Neural cell (in vitro differentiated cells): ENCODE results near the gene CFTR. TPM values are rescaled to one million over a fixed set of nuclear protein-coding genes. Genes with fewer than 3 reads are reported as not detected.

ENCODE experiments used
- H2AFZ ChIP-seq: fragments of 200-600, 300-800 bp; sonication (generic), shearing (Covaris generic); 2 replicates; pipeline ENCODE4 v1.6.0; 2014; ENCODE audit warnings: low read depth, mild to moderate bottlenecking, antibody characterized with exemption, low read length, moderate library complexity
- H3F3A ChIP-seq: fragments of 200-600 bp; shearing (Covaris generic); 2 replicates; pipeline ENCODE4 v1.6.1; 2016; ENCODE audit warnings: mild to moderate bottlenecking, moderate library complexity, mixed read lengths, antibody characterized with exemption, low read length; ENCODE audit not compliant: insufficient read depth, poor library complexity, severe bottlenecking
- H3K27ac ChIP-seq: fragments of 200-600, 300-800 bp; sonication (generic), shearing (Covaris generic); 2 replicates; pipeline ENCODE4 v1.5.1; 2014; ENCODE audit warnings: mild to moderate bottlenecking, low read length, moderate library complexity
- H3K27me3 ChIP-seq: fragments of 300-800, 200-600 bp; sonication (generic), shearing (Covaris generic); 2 replicates; pipeline ENCODE4 v1.6.0; 2014; ENCODE audit warnings: mild to moderate bottlenecking, low read depth, low read length, moderate library complexity; ENCODE audit not compliant: insufficient read depth
- H3K36me3 ChIP-seq: fragments of 300-800, 200-600 bp; sonication (generic), shearing (Covaris generic); 2 replicates; pipeline ENCODE4 v1.5.1; 2014; ENCODE audit warnings: mild to moderate bottlenecking, antibody characterized with exemption, low read length, moderate library complexity; ENCODE audit not compliant: insufficient read depth
- H3K4me2 ChIP-seq: fragments of 300-800, 200-600 bp; sonication (generic), shearing (Covaris generic); 2 replicates; pipeline ENCODE4 v1.6.0; 2014; ENCODE audit warnings: mild to moderate bottlenecking, low read length
- H3K4me3 ChIP-seq: fragments of 300-800, 200-600 bp; sonication (generic), shearing (Covaris generic); 2 replicates; pipeline ENCODE4 v1.5.1; 2014; ENCODE audit warnings: mild to moderate bottlenecking, low read length, moderate library complexity
- H3K79me2 ChIP-seq: fragments of 200-600 bp; shearing (Covaris generic); replicated peaks from 2 replicates; pipeline ENCODE4 v1.6.0; 2014; ENCODE audit warnings: mild to moderate bottlenecking, low read length, moderate library complexity; ENCODE audit not compliant: insufficient read depth
- H3K9ac ChIP-seq: fragments of 300-800, 200-600 bp; sonication (generic), shearing (Covaris generic); 2 replicates; pipeline ENCODE4 v1.6.1; 2016; ENCODE audit warnings: mild to moderate bottlenecking, low read length, mixed read lengths
- H3K9me2 ChIP-seq: fragments of 200-600 bp; shearing (Covaris generic); 2 replicates; pipeline ENCODE4 v1.6.1; 2016; ENCODE audit warnings: mild to moderate bottlenecking, low read length, mixed read lengths; ENCODE audit not compliant: insufficient read depth
- H3K9me3 ChIP-seq: fragments of 200-600, 300-800 bp; sonication (generic), shearing (Covaris generic); 2 replicates; pipeline ENCODE4 v1.6.1; 2016; ENCODE audit warnings: mild to moderate bottlenecking, mixed run types, low read length, moderate library complexity, mixed read lengths
- H4K20me1 ChIP-seq: fragments of 200-600 bp; shearing (Covaris generic); 2 replicates; pipeline ENCODE4 v1.6.1; 2016; ENCODE audit warnings: mild to moderate bottlenecking, mixed run types; ENCODE audit not compliant: insufficient read depth
- EP300 ChIP-seq: fragments of 450-650 bp; conservative IDR thresholded peaks from 2 replicates; pipeline ENCODE4 v1.6.1; 2014; ENCODE audit warnings: antibody characterized with exemption, mild to moderate bottlenecking, moderate library complexity; ENCODE audit not compliant: poor library complexity, severe bottlenecking
- EZH2 ChIP-seq: fragments of 200-600, 300-800 bp; shearing (Covaris generic), sonication (generic); IDR thresholded peaks from 2 replicates; pipeline ENCODE4 v1.6.1; 2014; ENCODE audit warnings: antibody characterized with exemption, low read length, borderline replicate concordance, mild to moderate bottlenecking; ENCODE audit not compliant: insufficient read depth, poor library complexity, severe bottlenecking
- MXI1 ChIP-seq: fragments of 450-650 bp; conservative IDR thresholded peaks from 2 replicates; pipeline ENCODE4 v1.6.1; 2014; ENCODE audit warnings: antibody characterized with exemption, mild to moderate bottlenecking; ENCODE audit not compliant: poor library complexity, severe bottlenecking
- POLR2AphosphoS5 ChIP-seq: IDR thresholded peaks from 2 replicates; pipeline ENCODE4 v1.6.1; 2012
- RAD21 ChIP-seq: fragments of 450-650 bp; conservative IDR thresholded peaks from 2 replicates; pipeline ENCODE4 v1.6.1; 2014; ENCODE audit warnings: antibody characterized with exemption, mild to moderate bottlenecking, moderate library complexity
- SMC3 ChIP-seq: fragments of 450-650 bp; conservative IDR thresholded peaks from 2 replicates; pipeline ENCODE4 v1.6.1; 2014; ENCODE audit warnings: antibody characterized with exemption, mild to moderate bottlenecking, moderate library complexity; ENCODE audit not compliant: poor library complexity
- TAF1 ChIP-seq: IDR thresholded peaks from 2 replicates; pipeline ENCODE4 v1.6.1; 2012; ENCODE audit warnings: low read depth
- polyA plus RNA-seq: library from polyadenylated mRNA; depleted of rRNA; stranded (reverse); fragments of >200 nt; gene quantifications from 2 replicates; pipeline ENCODE4 v1.2.3, GENCODE V29; 2014
- TF ChIP-seq, protein P1 (sequence below): fragments of 450-650 bp; IDR thresholded peaks from 2 replicates; pipeline ENCODE4 v1.5.1; 2014; ENCODE audit warnings: antibody characterized with exemption, mild to moderate bottlenecking, moderate library complexity; ENCODE audit not compliant: poor library complexity, severe bottlenecking
- TF ChIP-seq, protein P2 (sequence below): IDR thresholded peaks from 2 replicates; pipeline ENCODE4 v1.6.1; 2012; ENCODE audit warnings: borderline replicate concordance

The CFTR gene
- polyA plus RNA-seq, 1 donor from 2014 or later: not detected

DNA sequence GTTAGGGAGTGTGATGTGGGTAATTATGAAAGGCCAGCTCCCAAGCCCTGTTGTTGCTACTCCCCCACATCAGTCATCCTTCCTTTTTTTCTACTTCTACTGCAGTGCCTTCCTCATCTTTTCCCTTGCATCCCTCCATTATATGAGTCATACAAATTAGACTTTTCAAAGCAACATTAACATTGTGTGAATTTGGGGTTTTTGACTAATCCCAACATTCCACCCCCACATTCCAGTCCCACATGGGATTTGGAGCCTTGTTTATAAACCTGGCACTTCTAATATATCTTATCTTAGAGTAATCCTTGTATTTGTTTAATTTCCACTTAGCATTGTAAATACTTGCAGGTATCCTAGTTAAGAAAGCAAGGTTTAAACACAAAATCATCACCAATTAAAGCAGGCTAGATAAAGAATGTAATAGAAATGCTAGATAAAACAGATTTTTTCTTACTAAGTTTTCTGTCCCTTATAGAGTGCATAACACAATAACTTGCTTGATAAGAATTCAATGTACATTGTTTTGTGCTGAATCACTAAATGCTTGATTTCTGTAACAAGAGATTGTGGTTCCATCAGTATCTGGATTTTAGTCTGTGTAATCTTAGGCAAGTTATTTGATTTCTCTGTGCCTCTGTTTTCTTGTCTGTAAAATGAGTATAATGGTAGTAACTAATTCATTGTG lies 165.8 kb downstream of the CFTR start:
- no peaks in the 10 kb centered on the region for H3K36me3 ChIP-seq
- TF ChIP-seq TAF1: no peak
- TF ChIP-seq, protein P1, sequence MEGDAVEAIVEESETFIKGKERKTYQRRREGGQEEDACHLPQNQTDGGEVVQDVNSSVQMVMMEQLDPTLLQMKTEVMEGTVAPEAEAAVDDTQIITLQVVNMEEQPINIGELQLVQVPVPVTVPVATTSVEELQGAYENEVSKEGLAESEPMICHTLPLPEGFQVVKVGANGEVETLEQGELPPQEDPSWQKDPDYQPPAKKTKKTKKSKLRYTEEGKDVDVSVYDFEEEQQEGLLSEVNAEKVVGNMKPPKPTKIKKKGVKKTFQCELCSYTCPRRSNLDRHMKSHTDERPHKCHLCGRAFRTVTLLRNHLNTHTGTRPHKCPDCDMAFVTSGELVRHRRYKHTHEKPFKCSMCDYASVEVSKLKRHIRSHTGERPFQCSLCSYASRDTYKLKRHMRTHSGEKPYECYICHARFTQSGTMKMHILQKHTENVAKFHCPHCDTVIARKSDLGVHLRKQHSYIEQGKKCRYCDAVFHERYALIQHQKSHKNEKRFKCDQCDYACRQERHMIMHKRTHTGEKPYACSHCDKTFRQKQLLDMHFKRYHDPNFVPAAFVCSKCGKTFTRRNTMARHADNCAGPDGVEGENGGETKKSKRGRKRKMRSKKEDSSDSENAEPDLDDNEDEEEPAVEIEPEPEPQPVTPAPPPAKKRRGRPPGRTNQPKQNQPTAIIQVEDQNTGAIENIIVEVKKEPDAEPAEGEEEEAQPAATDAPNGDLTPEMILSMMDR: no peak
- no peak for TF ChIP-seq RAD21
- TF ChIP-seq, protein P2, sequence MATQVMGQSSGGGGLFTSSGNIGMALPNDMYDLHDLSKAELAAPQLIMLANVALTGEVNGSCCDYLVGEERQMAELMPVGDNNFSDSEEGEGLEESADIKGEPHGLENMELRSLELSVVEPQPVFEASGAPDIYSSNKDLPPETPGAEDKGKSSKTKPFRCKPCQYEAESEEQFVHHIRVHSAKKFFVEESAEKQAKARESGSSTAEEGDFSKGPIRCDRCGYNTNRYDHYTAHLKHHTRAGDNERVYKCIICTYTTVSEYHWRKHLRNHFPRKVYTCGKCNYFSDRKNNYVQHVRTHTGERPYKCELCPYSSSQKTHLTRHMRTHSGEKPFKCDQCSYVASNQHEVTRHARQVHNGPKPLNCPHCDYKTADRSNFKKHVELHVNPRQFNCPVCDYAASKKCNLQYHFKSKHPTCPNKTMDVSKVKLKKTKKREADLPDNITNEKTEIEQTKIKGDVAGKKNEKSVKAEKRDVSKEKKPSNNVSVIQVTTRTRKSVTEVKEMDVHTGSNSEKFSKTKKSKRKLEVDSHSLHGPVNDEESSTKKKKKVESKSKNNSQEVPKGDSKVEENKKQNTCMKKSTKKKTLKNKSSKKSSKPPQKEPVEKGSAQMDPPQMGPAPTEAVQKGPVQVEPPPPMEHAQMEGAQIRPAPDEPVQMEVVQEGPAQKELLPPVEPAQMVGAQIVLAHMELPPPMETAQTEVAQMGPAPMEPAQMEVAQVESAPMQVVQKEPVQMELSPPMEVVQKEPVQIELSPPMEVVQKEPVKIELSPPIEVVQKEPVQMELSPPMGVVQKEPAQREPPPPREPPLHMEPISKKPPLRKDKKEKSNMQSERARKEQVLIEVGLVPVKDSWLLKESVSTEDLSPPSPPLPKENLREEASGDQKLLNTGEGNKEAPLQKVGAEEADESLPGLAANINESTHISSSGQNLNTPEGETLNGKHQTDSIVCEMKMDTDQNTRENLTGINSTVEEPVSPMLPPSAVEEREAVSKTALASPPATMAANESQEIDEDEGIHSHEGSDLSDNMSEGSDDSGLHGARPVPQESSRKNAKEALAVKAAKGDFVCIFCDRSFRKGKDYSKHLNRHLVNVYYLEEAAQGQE: no peak
- no peak for TF ChIP-seq SMC3
- no peak for TF ChIP-seq MXI1
- TF ChIP-seq POLR2AphosphoS5: no peak
- TF ChIP-seq EZH2: no peak
- no peak for TF ChIP-seq EP300
- no peak overlapping the region for H3K4me2 ChIP-seq
- H3K27ac ChIP-seq: no peak overlapping the region
- H3K4me3 ChIP-seq: no peak overlapping the region
- H3K9me3 ChIP-seq: no peaks in the 10 kb centered on the region
- H3K79me2 ChIP-seq: no peaks in the 10 kb centered on the region
- H2AFZ ChIP-seq: no peak overlapping the region
- H4K20me1 ChIP-seq: no peaks in the 10 kb centered on the region
- no peaks in the 10 kb centered on the region for H3K27me3 ChIP-seq
- no peak overlapping the region for H3K9ac ChIP-seq
- no peaks in the 10 kb centered on the region for H3K9me2 ChIP-seq
- H3F3A ChIP-seq: no peaks in the 10 kb centered on the region

DNA sequence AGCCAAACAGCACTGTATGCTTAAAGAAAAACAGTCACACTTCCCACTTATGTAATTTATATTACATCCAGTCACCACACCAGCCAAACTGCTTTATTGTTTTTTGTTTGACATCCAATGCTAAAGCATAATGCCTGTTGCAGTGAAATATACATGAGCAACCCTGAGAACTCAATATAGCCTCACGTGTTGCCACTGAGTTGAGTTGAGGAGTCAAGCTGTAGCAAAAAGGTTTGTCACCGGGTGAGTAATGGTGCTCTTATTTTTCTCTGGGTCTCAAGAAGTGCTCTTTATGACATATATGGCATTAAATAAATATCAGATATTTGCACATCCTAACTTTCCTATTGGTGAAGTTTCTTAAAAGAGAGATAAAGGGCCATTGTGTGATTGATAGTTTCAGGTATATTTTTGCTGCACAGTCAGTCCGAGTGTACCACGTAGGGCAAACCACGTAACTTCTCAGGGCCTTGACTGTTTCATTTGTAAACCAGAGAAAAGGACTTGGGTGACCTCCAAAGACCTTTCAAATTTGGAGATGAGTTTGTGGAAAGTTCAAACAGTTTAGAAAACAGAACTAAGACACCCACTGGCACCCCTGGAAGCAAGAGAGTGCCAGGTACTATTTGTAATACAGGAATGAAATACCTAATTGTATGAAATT lies 168.5 kb downstream of the CFTR start:
- no peak overlapping the region for H3K27ac ChIP-seq
- no peaks in the 10 kb centered on the region for H3K9me2 ChIP-seq
- H3K9ac ChIP-seq: no peak overlapping the region
- H4K20me1 ChIP-seq: no peaks in the 10 kb centered on the region
- H3F3A ChIP-seq: no peaks in the 10 kb centered on the region
- no peak overlapping the region for H3K4me2 ChIP-seq
- H2AFZ ChIP-seq: no peak overlapping the region
- TF ChIP-seq MXI1 (no peak), POLR2AphosphoS5 (no peak), SMC3 (no peak), EZH2 (no peak), RAD21 (no peak), EP300 (no peak), TAF1 (no peak)
- TF ChIP-seq, protein P1: no peak
- TF ChIP-seq, protein P2: no peak
- H3K4me3 ChIP-seq: no peak overlapping the region
- H3K79me2 ChIP-seq: no peaks in the 10 kb centered on the region
- no peaks in the 10 kb centered on the region for H3K36me3 ChIP-seq
- no peaks in the 10 kb centered on the region for H3K9me3 ChIP-seq
- no peaks in the 10 kb centered on the region for H3K27me3 ChIP-seq
